SK-N-SH treated with all-trans-retinoic acid at 6 μM for 48 hours (cell line): ENCODE results near the gene SEZ6L.

Source experiments
- ATAC-seq: fragments of 200-7000 bp; cut with Tn5 transposase; 3 replicates; pipeline ENCODE4 v1.9.1; 2020; ENCODE audit warnings: mild to moderate bottlenecking, moderate library complexity
- ARNTL ChIP-seq: fragments of 450-650 bp; formaldehyde crosslinking; IDR thresholded peaks from 2 replicates; pipeline ENCODE4 v1.5.0; 2020; ENCODE audit warnings: low read depth, mild to moderate bottlenecking, moderate library complexity, borderline replicate concordance
- BACH2 ChIP-seq: fragments of 250-450 bp; sonication (Bioruptor Pico); IDR thresholded peaks from 2 replicates; pipeline ENCODE4 v1.9.0; 2021; ENCODE audit warnings: mild to moderate bottlenecking, borderline replicate concordance
- CREB5 ChIP-seq: fragments of 250-450 bp; sonication (Bioruptor Pico); IDR thresholded peaks from 2 replicates; pipeline ENCODE4 v1.5.1; 2020; ENCODE audit warnings: low read depth, mild to moderate bottlenecking, moderate library complexity
- CSDC2 ChIP-seq: fragments of 250-450 bp; sonication (Bioruptor Pico); IDR thresholded peaks from 2 replicates; pipeline ENCODE4 v1.5.0; 2020; ENCODE audit warnings: mild to moderate bottlenecking, moderate library complexity
- ESRRG ChIP-seq: fragments of 250-450 bp; sonication (Bioruptor Pico); IDR thresholded peaks from 2 replicates; pipeline ENCODE4 v1.6.1; 2021; ENCODE audit warnings: mild to moderate bottlenecking
- GLIS3 ChIP-seq: fragments of 250-450 bp; sonication (Bioruptor Pico); IDR thresholded peaks from 2 replicates; pipeline ENCODE4 v1.5.0; 2020; ENCODE audit warnings: mild to moderate bottlenecking, moderate library complexity
- ISL1 ChIP-seq: fragments of 250-450 bp; sonication (Bioruptor Pico); IDR thresholded peaks from 2 replicates; pipeline ENCODE4 v2.1.2; 2022; ENCODE audit warnings: mild to moderate bottlenecking, moderate library complexity
- OSR1 ChIP-seq: fragments of 250-450 bp; sonication (Bioruptor Pico); IDR thresholded peaks from 2 replicates; pipeline ENCODE4 v1.8.0; 2022; ENCODE audit warnings: moderate library complexity, mild to moderate bottlenecking, inconsistent platforms
- PATZ1 ChIP-seq: fragments of 250-450 bp; sonication (Bioruptor Pico); IDR thresholded peaks from 2 replicates; pipeline ENCODE4 v1.8.0; 2020; ENCODE audit warnings: mild to moderate bottlenecking, moderate library complexity, borderline replicate concordance
- POU6F1 ChIP-seq: fragments of 250-450 bp; sonication (Bioruptor Pico); IDR thresholded peaks from 2 replicates; pipeline ENCODE4 v1.8.0; 2021; ENCODE audit warnings: low read depth, mild to moderate bottlenecking, moderate library complexity, borderline replicate concordance
- PPARA ChIP-seq: fragments of 250-450 bp; sonication (Bioruptor Pico); IDR thresholded peaks from 2 replicates; pipeline ENCODE4 v1.5.0; 2020; ENCODE audit warnings: mild to moderate bottlenecking, borderline replicate concordance
- RARB ChIP-seq: fragments of 250-450 bp; sonication (Bioruptor Pico); IDR thresholded peaks from 2 replicates; pipeline ENCODE4 v1.8.0; 2021; ENCODE audit warnings: mild to moderate bottlenecking, moderate library complexity
- SNAI2 ChIP-seq: fragments of 250-450 bp; sonication (Bioruptor Pico); IDR thresholded peaks from 2 replicates; pipeline ENCODE4 v1.5.0; 2020; ENCODE audit warnings: mild to moderate bottlenecking, moderate library complexity
- TCF4 ChIP-seq: fragments of 250-450 bp; sonication (Bioruptor Pico); IDR thresholded peaks from 2 replicates; pipeline ENCODE4 v1.8.0; 2021; ENCODE audit warnings: mild to moderate bottlenecking, moderate library complexity, borderline replicate concordance
- TOX ChIP-seq: fragments of 250-450 bp; sonication (Bioruptor Pico); IDR thresholded peaks from 2 replicates; pipeline ENCODE4 v1.8.0; 2021; ENCODE audit warnings: mild to moderate bottlenecking, moderate library complexity, borderline replicate concordance
- ZFP30 ChIP-seq: fragments of 450-650 bp; formaldehyde crosslinking; IDR thresholded peaks from 2 replicates; pipeline ENCODE4 v1.5.0; 2022; ENCODE audit warnings: mild to moderate bottlenecking, moderate library complexity
- ZNF565 ChIP-seq: fragments of 450-650 bp; formaldehyde crosslinking; conservative IDR thresholded peaks from 2 replicates; pipeline ENCODE4 v1.5.0; 2020; ENCODE audit warnings: low read depth, mild to moderate bottlenecking, moderate library complexity
- ZNF70 ChIP-seq: fragments of 450-650 bp; formaldehyde crosslinking; IDR thresholded peaks from 2 replicates; pipeline ENCODE4 v1.5.0; 2020; ENCODE audit warnings: mild to moderate bottlenecking, moderate library complexity
- ZNF8 ChIP-seq: fragments of 450-650 bp; formaldehyde crosslinking; IDR thresholded peaks from 2 replicates; pipeline ENCODE4 v1.5.0; 2020; ENCODE audit warnings: mild to moderate bottlenecking, moderate library complexity
- TF ChIP-seq, protein P1 (sequence below): fragments of 250-450 bp; sonication (Bioruptor Pico); IDR thresholded peaks from 2 replicates; pipeline ENCODE4 v1.5.1; 2021; ENCODE audit warnings: mild to moderate bottlenecking, moderate library complexity

SEZ6L gene

DNA sequence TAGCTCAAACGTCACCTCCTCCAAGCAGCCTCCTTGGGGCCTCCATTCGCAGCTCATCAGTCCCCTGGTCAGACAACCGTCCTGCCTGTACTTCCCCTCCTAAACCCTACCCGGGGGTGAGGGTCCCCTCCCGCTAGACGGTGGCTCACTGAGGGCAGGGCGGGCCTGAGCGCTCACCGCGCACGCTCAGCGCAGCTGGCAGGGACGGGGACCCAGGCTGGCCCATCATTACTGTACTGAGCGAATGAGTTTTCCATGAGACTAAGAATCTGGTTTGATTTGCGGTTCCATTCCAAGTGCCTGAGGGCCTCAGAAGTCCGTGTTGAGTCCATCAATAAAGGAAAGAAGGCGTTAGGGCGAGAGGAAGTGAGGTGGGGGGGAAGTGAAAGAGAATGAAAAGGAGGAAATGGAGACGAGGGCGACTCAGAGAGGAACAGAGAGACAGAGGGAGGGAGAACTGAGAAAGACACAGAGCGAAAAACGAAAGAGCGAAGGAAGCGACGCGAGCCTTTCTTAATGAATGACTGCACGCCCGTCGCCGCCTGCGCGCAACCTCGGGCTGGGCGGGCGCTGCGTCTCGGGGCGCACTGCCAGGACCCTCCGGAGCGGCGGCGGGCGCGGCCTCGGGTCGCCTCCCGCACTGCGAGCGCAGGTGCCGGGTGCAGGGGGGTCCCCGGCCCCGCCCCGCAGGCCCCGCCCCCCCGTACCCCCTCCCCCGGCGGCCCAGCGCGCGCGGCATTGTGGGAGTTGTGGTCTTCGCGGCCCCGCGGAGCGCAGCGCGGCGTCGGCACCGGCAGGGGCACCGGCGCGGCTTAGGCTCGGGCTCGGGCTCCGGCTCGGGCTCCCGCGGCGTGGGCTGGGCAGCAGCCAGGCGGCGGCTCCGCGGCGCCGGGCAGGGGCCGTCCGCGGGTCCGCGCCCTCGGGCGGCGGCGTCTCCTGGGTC, 259.5 kb downstream of the SEZ6L start, which contains the start of gene ASPHD2:
ASPHD2 (plus strand) TSS at position 746 of the 943 bp plus-strand sequence. CDS start 4,356 bp downstream, outside the sequence.
- ATAC-seq: peak; percentile 82
- no peak for TF ChIP-seq OSR1 (CRISPR knock-in tag)
- TF ChIP-seq ARNTL (CRISPR knock-in tag): no peak
- peak; percentile 38; the same call in 1 of the 2 replicates for TF ChIP-seq ZNF70

DNA sequence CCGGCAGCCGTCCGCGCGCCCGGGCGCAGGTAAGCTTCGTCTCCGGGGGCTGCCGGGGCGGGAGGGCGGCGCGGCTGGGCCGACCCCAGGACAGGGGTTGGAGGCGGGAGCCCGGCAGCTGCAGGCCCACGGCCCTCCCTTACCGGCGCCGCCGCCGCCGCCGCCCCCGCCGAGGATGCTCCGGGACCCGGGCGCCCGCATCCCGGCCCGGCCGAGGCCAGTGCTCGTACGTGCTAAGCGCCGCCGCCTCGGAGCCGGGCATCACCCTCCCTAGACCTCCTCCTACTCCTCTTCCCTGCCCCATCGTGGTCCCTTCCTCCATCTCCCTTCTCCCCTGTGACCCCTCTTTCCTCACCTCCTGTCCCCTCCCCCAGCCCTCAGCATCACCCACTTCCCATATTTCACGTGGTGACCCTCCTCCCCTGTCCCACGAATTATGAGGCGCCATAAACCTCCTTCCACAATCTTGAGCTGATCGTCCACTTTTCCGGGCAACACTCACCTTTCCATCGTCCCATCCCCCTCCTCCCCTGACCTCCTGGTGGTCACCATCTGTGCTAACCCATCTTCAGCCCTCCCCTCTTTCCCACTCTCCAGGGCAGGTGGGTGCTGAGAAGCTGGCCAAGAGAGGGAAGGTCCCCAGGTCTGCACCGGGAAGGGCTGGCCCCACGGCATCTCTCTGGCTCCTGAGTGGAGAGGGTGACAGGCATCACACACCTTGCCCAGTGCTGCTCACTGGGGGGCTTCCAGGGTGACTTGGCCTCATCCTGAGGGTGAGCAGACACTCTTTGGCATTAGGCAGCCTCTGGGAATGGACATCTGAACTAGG, 260.4 kb downstream of the SEZ6L start:
- no peak for TF ChIP-seq TOX
- TF ChIP-seq ESRRG (CRISPR knock-in tag): no peak
- no peak for TF ChIP-seq TCF4 (CRISPR knock-in tag)
- no peak for TF ChIP-seq ZNF8 (CRISPR knock-in tag)
- no peak for TF ChIP-seq ARNTL (CRISPR knock-in tag)
- TF ChIP-seq, protein P1, sequence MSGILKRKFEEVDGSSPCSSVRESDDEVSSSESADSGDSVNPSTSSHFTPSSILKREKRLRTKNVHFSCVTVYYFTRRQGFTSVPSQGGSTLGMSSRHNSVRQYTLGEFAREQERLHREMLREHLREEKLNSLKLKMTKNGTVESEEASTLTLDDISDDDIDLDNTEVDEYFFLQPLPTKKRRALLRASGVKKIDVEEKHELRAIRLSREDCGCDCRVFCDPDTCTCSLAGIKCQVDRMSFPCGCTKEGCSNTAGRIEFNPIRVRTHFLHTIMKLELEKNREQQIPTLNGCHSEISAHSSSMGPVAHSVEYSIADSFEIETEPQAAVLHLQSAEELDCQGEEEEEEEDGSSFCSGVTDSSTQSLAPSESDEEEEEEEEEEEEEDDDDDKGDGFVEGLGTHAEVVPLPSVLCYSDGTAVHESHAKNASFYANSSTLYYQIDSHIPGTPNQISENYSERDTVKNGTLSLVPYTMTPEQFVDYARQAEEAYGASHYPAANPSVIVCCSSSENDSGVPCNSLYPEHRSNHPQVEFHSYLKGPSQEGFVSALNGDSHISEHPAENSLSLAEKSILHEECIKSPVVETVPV: no peak
- no peak for TF ChIP-seq PPARA (CRISPR knock-in tag)
- no peak for TF ChIP-seq SNAI2
- no peak for TF ChIP-seq ZNF70
- TF ChIP-seq BACH2: no peak
- TF ChIP-seq PATZ1: no peak
- no peak for TF ChIP-seq RARB
- no peak for TF ChIP-seq ZFP30 (CRISPR knock-in tag)
- no peak for TF ChIP-seq GLIS3
- TF ChIP-seq, all 23 proteins: peak for 0
- no peak for ATAC-seq

GRCh38 chr22:26430600-26430999, 261.3 kb downstream of the SEZ6L start:
- no peak for ATAC-seq
- no peak for TF ChIP-seq OSR1 (CRISPR knock-in tag)
- TF ChIP-seq ARNTL (CRISPR knock-in tag): no peak
- TF ChIP-seq POU6F1 (CRISPR knock-in tag): no peak
- TF ChIP-seq GLIS3: no peak
- TF ChIP-seq PATZ1: no peak
- TF ChIP-seq, protein P1: no peak
- no peak for TF ChIP-seq ZNF8 (CRISPR knock-in tag)
- no peak for TF ChIP-seq TCF4 (CRISPR knock-in tag)
- no peak for TF ChIP-seq ISL1
- no peak for TF ChIP-seq PPARA (CRISPR knock-in tag)
- TF ChIP-seq RARB: no peak
- TF ChIP-seq CREB5: no peak
- no peak for TF ChIP-seq ZFP30 (CRISPR knock-in tag)
- no peak for TF ChIP-seq CSDC2 (CRISPR knock-in tag)
- TF ChIP-seq ZNF70: no peak
- TF ChIP-seq ESRRG (CRISPR knock-in tag): no peak
- TF ChIP-seq ZNF565: no peak
